ENCODE measurements around the gene ACBD4.

ACBD4 gene

DNA sequence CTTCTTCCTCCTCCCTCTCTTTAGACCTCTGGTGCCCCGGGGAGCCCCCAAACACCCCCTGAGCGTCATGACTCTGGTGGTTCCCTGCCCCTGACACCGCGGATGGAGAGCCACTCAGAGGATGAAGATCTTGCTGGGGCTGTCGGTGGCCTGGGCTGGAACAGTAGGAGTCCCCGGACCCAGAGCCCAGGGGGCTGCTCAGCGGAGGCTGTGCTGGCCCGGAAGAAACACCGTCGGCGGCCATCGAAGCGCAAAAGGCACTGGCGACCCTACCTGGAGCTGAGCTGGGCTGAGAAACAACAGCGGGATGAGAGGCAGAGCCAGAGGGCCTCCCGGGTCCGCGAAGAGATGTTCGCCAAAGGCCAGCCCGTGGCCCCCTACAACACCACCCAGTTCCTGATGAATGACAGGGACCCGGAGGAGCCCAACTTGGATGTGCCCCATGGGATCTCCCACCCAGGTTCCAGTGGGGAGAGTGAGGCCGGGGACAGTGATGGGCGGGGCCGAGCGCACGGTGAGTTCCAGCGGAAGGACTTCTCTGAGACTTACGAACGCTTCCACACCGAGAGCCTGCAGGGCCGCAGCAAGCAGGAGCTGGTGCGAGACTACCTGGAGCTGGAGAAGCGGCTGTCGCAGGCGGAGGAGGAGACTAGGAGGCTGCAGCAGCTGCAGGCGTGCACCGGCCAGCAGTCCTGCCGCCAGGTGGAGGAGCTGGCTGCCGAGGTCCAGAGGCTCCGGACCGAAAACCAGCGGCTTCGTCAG, 33.7 kb downstream of the ACBD4 start:
- Histone ChIP-seq H3K4me2 (ENCODE audit: low read length) (no peak overlapping the region), H3K9me3 (replicated peaks; ENCODE audit: low read length) (no peaks in the 10 kb centered on the region), H3K4me3 (ENCODE audit: low read length) (no peak overlapping the region), H3K36me3 (ENCODE audit: insufficient read depth, low read length) (no peaks in the 10 kb centered on the region), H3K27me3 (ENCODE audit: control insufficient read depth, insufficient read depth, low read length) (no peaks in the 10 kb centered on the region), H3K4me1 (ENCODE audit: control insufficient read depth, insufficient read depth, low read length) (peaks cover 46% of the 10 kb centered on the region), H3K9ac (ENCODE audit: low read depth, low read length) (no peak overlapping the region)

DNA sequence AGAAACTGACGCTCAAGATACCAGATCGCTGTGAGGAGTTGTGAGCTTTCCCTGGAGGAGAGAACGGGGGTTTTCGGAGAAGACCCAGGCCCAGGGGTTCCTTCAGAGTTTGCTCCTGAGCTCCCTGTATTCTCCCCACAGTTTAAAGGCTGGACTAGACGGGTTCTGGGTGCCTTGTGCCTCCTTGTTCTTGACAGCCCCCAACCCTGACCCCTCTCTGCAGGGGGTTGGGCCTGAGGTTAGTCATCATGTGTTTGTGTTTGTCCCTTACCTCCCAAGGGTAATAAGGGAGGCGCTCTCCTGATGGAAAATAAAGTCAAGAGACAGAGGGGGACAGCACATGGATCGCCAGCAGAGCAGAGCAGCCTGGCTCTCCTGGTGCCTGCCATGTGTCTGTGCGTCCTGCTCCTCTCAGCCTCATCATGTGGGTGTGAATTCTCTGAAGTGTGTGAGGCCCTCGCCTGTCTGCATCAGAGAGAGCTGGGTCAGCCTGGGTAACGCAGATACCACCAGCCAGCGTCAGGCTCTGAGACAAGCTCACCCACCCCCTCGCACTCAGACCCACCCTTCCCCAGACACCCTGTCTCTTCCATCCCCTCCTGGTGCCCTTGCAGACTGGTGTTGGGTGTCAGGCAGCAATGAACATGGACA, 34.9 kb downstream of the ACBD4 start:
- no peaks in the 10 kb centered on the region for H3K27me3 ChIP-seq (ENCODE audit: control insufficient read depth, insufficient read depth, low read length)
- no peaks in the 10 kb centered on the region for H3K9me3 ChIP-seq (replicated peaks; ENCODE audit: low read length)
- peak overlapping the region; percentile 91 for H3K4me2 ChIP-seq (ENCODE audit: low read length)
- H3K4me3 ChIP-seq (ENCODE audit: low read length), result peak overlapping the region; percentile 16
- peak overlapping the region; percentile 82 for H3K9ac ChIP-seq (ENCODE audit: low read depth, low read length)
- peaks cover 41% of the 10 kb centered on the region for H3K4me1 ChIP-seq (ENCODE audit: control insufficient read depth, insufficient read depth, low read length)
- no peaks in the 10 kb centered on the region for H3K36me3 ChIP-seq (ENCODE audit: insufficient read depth, low read length)

DNA sequence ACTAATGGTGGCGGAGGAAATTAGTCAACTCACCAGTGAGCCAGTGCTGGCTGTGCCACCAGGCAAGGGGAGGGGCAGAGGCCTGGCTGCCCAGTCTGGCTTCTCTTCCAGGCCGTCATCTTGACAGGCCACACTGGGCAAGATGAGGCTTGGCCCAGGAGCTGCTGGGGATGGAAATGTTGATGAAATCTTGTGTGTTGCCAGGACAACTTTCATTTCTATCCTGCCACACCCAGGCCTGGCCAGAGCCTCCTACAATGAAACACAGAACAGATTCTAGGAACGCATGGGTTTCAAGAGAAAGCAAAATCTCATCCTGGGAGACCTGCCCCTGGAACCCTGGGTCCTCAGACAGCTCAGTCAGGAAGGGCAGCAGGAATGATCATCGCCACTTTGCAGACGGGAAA, 35.4 kb downstream of the ACBD4 start:
- Histone ChIP-seq H3K9ac (ENCODE audit: low read depth, low read length) (peak overlapping the region; percentile 82), H3K4me1 (ENCODE audit: control insufficient read depth, insufficient read depth, low read length) (peaks cover 44% of the 10 kb centered on the region), H3K9me3 (replicated peaks; ENCODE audit: low read length) (no peaks in the 10 kb centered on the region), H3K4me2 (ENCODE audit: low read length) (peak overlapping the region; percentile 91), H3K27me3 (ENCODE audit: control insufficient read depth, insufficient read depth, low read length) (no peaks in the 10 kb centered on the region), H3K36me3 (ENCODE audit: insufficient read depth, low read length) (no peaks in the 10 kb centered on the region), H3K4me3 (ENCODE audit: low read length) (peak overlapping the region; percentile 69)

DNA sequence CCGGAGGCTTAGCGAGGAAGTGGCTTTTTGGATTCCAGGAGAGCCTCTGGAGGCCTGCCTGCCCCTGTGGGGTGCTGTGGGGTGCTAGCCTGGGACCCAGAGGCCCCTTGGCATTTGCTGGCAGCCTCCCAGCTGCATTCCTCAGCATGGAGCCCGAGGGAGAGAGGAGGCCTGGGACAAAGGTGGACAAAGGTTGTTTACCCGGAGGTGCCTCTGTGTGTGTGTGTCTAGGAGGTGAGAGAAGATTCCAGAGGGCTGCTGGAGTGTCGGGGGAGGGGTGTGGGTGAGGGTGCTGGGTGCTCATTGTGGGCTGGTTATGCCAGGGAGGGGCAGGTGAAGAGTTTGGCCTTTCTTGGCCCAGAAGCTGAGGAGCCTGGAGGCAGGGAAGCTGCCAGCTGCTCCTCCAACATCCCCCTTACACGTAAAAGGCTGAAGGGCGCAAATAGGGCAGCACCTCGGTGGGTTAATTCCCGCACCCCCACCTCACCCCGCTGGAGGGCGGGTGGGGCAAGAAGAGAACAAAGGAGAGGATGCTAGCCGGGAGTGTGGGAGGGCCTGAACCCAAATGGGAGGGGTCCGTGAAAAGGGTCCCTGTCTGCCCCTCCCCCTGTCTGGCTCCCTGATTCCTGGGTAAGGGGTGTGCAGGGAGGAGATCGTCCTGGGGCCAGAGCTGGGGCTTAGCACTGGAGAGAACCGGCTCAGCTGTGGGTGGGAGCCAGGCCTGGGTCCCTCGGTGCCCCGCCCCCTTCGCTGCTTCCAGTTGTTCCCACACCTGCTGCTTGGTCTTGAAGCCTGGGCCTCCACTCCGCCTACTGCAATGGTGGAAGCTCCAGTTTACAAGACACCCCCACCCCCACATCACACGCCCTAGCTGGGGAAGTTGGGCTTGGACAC, 36.1 kb downstream of the ACBD4 start:
- Histone ChIP-seq H3K9ac (ENCODE audit: low read depth, low read length) (peak overlapping the region; percentile 82), H3K9me3 (replicated peaks; ENCODE audit: low read length) (no peaks in the 10 kb centered on the region), H3K36me3 (ENCODE audit: insufficient read depth, low read length) (no peaks in the 10 kb centered on the region), H3K4me3 (ENCODE audit: low read length) (peak overlapping the region; percentile 69), H3K4me2 (ENCODE audit: low read length) (peak overlapping the region; percentile 91), H3K4me1 (ENCODE audit: control insufficient read depth, insufficient read depth, low read length) (peaks cover 51% of the 10 kb centered on the region), H3K27me3 (ENCODE audit: control insufficient read depth, insufficient read depth, low read length) (no peaks in the 10 kb centered on the region)

DNA sequence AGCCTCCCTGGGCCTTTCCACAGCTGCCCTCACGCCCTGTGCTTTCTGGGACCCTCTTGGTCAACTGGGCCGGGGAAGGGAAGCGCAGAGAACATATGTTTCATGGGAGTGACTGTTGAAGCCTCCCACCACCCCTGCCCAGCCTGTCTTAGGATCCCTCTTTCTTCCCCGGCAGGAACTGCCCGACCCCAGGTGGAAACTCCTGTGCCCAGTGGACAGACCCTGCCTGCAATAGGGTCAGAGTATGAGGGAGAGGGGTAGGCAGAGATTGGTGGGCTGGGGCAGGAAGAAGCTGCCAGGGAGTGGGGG, 36.7 kb downstream of the ACBD4 start:
- no peaks in the 10 kb centered on the region for H3K36me3 ChIP-seq (ENCODE audit: insufficient read depth, low read length)
- H3K27me3 ChIP-seq (ENCODE audit: control insufficient read depth, insufficient read depth, low read length), result no peaks in the 10 kb centered on the region
- peak overlapping the region; percentile 82 for H3K9ac ChIP-seq (ENCODE audit: low read depth, low read length)
- H3K4me1 ChIP-seq (ENCODE audit: control insufficient read depth, insufficient read depth, low read length), result peaks cover 53% of the 10 kb centered on the region
- H3K4me2 ChIP-seq (ENCODE audit: low read length), result peak overlapping the region; percentile 91
- H3K4me3 ChIP-seq (ENCODE audit: low read length), result peak overlapping the region; percentile 69
- no peaks in the 10 kb centered on the region for H3K9me3 ChIP-seq (replicated peaks; ENCODE audit: low read length)

DNA sequence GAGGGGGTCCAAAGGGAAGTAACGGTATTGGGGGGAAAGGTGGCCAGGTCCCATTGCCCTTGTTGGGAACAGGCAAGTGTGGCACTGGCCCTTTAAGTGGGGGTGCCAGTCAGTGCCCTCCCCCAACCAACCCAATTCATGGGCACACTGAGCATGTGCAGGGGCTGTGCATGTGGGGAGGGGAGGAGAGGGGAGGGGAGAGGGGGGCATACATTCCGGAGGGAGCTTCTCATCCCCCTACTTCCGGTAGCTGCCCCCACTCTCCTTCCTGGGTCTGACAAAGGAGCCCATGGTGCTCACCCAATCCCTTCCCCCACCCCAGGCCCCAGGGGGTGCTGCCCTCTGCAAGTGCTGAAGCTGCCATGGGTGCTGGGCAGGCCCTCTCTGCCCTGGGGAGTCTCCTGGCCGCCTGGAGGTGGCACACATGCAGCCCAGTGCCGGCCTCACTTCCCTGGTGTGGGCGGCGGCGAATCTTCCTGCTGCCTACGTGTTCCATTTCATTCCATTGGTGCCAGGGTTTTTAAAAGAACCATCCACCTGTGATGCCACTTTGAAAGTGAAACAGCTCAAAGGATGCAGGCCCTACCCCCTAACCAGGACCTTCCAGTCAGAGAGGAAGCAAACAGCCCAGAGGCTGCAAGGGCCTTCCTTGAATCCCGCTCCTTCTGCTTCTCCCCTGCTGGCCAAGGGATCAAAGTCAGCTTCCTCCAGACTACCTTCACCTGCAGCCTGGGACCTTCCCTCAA, 37.2 kb downstream of the ACBD4 start:
- Histone ChIP-seq H3K4me1 (ENCODE audit: control insufficient read depth, insufficient read depth, low read length) (peaks cover 53% of the 10 kb centered on the region), H3K4me3 (ENCODE audit: low read length) (peak overlapping the region; percentile 69), H3K9ac (ENCODE audit: low read depth, low read length) (peak overlapping the region; percentile 82)

GRCh38 chr17:45175759-45176115, 40.2 kb downstream of the ACBD4 start:
- no peaks in the 10 kb centered on the region for H3K36me3 ChIP-seq (ENCODE audit: insufficient read depth, low read length)
- H3K4me2 ChIP-seq (ENCODE audit: low read length), result peak overlapping the region; percentile 65
- peaks cover 45% of the 10 kb centered on the region for H3K4me1 ChIP-seq (ENCODE audit: control insufficient read depth, insufficient read depth, low read length)
- peak overlapping the region; percentile 5 for H3K4me3 ChIP-seq (ENCODE audit: low read length)
- H3K9me3 ChIP-seq (replicated peaks; ENCODE audit: low read length), result no peaks in the 10 kb centered on the region
- no peak overlapping the region for H3K9ac ChIP-seq (ENCODE audit: low read depth, low read length)
- H3K27me3 ChIP-seq (ENCODE audit: control insufficient read depth, insufficient read depth, low read length), result no peaks in the 10 kb centered on the region

More for the DNA sequence above, 37.2 kb downstream of the ACBD4 start:
- Histone ChIP-seq H3K9me3 (replicated peaks; ENCODE audit: low read length) (no peaks in the 10 kb centered on the region), H3K27me3 (ENCODE audit: control insufficient read depth, insufficient read depth, low read length) (no peaks in the 10 kb centered on the region), H3K36me3 (ENCODE audit: insufficient read depth, low read length) (no peaks in the 10 kb centered on the region), H3K4me2 (ENCODE audit: low read length) (peak overlapping the region; percentile 91)

DNA sequence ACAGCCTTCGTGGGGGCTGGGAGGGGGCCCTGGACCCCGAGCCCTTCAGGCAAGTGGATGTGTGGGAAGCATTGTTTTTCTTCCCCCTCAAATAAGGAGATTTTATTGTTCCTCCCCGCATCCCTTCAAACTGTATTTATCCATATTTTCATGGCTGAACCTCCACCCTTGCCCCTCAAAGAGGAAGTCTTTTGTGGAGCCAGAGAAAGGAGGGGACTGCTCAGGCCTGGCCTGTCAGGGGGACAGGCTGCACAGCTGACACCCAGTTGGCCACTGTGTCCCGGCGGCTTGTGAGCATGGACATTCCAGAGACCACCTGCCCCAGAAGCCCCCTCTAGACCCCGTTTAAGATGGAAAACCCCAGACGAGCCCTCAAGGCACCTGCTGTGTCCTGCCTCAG, 42.1 kb downstream of the ACBD4 start:
- H3K9ac ChIP-seq (ENCODE audit: low read depth, low read length), result no peak overlapping the region
- H3K4me1 ChIP-seq (ENCODE audit: control insufficient read depth, insufficient read depth, low read length), result peaks cover 27% of the 10 kb centered on the region
- H3K4me2 ChIP-seq (ENCODE audit: low read length), result no peak overlapping the region
- H3K27me3 ChIP-seq (ENCODE audit: control insufficient read depth, insufficient read depth, low read length), result no peaks in the 10 kb centered on the region
- H3K9me3 ChIP-seq (replicated peaks; ENCODE audit: low read length), result no peaks in the 10 kb centered on the region
- no peak overlapping the region for H3K4me3 ChIP-seq (ENCODE audit: low read length)
- H3K36me3 ChIP-seq (ENCODE audit: insufficient read depth, low read length), result no peaks in the 10 kb centered on the region

DNA sequence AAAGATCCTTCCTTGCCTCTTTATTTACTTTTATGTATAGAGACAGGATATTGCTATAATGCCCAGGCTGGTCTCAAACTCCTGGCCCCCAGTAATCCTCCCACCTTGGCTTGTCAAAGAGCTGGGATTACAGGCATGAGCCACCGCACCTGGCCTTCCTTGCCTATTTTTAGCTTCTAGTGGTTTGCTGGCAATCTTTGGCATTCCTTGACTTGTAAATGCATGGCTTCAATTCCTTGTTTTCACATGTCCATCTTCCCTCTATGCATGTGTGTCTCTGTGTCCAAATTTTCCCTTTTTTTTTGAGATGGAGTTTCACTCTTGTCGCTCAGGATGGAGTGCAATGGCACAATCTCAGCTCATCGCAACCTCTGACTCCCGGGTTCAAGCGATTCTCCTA, 48.7 kb downstream of the ACBD4 start:
- no peaks in the 10 kb centered on the region for H3K36me3 ChIP-seq (ENCODE audit: insufficient read depth, low read length)
- no peaks in the 10 kb centered on the region for H3K4me1 ChIP-seq (ENCODE audit: control insufficient read depth, insufficient read depth, low read length)
- no peak overlapping the region for H3K9ac ChIP-seq (ENCODE audit: low read depth, low read length)

DNA sequence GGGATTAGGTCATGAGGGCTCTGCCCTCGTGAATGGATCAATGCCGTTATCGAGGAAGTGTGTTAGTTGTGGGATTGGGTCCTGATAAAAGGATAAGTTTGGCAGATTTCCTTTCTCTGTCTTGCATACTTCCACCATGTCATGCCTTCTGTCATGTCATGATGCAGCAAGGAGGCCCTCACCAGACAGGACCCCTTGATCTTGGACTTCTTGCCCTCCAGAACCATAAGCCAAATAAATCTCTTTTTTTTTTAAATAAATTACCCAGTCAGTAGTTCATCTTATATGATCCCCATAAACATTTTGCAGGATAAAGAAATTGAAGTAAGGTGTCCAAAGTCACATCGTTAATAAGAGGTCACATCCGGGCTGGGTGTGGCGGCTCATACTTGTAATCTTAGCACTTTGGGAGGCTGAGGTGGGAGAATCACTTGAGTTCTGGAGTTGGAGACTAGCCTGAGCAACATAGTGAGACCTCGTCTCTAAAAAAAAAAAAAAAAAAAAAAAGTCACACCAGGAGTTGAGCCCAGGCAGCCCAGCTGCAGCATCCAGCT, 51.4 kb downstream of the ACBD4 start:
- Histone ChIP-seq H3K9ac (ENCODE audit: low read depth, low read length) (no peak overlapping the region), H3K4me1 (ENCODE audit: control insufficient read depth, insufficient read depth, low read length) (no peaks in the 10 kb centered on the region), H3K9me3 (replicated peaks; ENCODE audit: low read length) (no peaks in the 10 kb centered on the region), H3K4me3 (ENCODE audit: low read length) (no peak overlapping the region), H3K4me2 (ENCODE audit: low read length) (no peak overlapping the region), H3K36me3 (ENCODE audit: insufficient read depth, low read length) (no peaks in the 10 kb centered on the region), H3K27me3 (ENCODE audit: control insufficient read depth, insufficient read depth, low read length) (no peaks in the 10 kb centered on the region)

More for the DNA sequence above, 48.7 kb downstream of the ACBD4 start:
- no peaks in the 10 kb centered on the region for H3K27me3 ChIP-seq (ENCODE audit: control insufficient read depth, insufficient read depth, low read length)
- H3K4me2 ChIP-seq (ENCODE audit: low read length), result no peak overlapping the region
- no peaks in the 10 kb centered on the region for H3K9me3 ChIP-seq (replicated peaks; ENCODE audit: low read length)
- H3K4me3 ChIP-seq (ENCODE audit: low read length), result no peak overlapping the region

- Histone ChIP-seq H3K9me3 (replicated peaks; ENCODE audit: low read length) (no peaks in the 10 kb centered on the region), H3K9ac (ENCODE audit: low read depth, low read length) (no peak overlapping the region), H3K4me2 (ENCODE audit: low read length) (no peak overlapping the region), H3K36me3 (ENCODE audit: insufficient read depth, low read length) (no peaks in the 10 kb centered on the region), H3K4me1 (ENCODE audit: control insufficient read depth, insufficient read depth, low read length) (no peaks in the 10 kb centered on the region), H3K4me3 (ENCODE audit: low read length) (no peak overlapping the region), H3K27me3 (ENCODE audit: control insufficient read depth, insufficient read depth, low read length) (no peaks in the 10 kb centered on the region)
These were observed 53.5 kb downstream of the ACBD4 start for GRCh38 chr17:45189009-45189408.

All from skeletal muscle satellite cell (primary cell).